Left kidney (tissue), 2 donors: ENCODE measurements around the gene DHX58. TPM values are rescaled to one million over a fixed set of nuclear protein-coding genes. Genes with fewer than 3 reads are reported as not detected.

ENCODE experiments used
- DNase-seq: peaks from one replicate; pipeline ENCODE4 v3.0.0-alpha.2; 2013
- polyA plus RNA-seq: library from polyadenylated mRNA; unstranded; fragments of 120-200 nt; gene quantifications from one replicate; pipeline ENCODE4 v1.2.1, GENCODE V29; 2013; ENCODE audit not compliant: insufficient read length

Gene DHX58
- polyA plus RNA-seq, 1 donor: 6.8 TPM

DNA sequence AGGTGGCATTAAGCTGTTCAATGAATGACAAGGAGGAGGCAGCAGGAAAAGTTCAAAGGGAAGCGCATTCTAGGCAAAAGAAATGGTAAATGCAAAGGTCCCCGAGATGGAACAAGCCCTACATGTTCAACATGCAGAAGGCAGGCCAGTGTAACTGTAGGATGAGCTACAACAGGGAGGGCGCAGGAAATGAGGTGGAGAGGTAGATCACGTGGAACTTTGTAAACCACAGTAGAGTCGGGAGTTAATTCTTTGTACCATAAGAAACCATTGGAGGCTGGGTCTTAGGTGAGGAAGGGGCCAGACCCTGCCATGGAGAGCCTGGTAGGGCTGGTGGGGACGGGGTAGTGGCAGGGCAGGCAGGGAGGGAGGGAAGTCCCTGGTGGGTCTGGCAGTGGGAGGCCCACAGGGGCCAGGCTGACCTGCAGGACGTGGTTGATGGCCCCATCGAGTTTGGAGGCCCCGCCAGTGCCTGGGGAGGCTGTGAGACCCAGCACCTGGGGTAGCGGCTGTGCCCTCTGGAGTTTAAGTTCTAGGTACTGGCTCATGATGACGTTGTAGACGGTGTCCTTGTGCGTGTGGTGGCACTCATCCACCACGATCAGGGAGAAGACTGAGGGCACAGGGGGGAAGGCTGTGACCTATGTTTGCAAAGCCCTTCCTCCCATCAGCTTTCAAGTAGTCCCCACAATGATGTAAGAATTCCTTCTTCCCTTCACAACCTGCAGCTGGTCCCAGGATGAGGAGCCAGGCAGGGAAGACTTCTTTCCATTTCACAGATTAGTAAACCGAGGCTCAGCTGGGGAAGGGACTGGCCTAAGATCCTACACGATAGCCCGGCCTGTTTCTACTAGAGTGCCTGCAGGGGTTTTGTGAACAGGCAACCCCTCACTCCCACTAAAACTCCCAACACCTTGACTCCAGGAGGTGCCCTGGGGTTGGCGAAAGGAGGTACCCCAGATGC, 1.9 kb downstream of the DHX58 start:
- DNase-seq: no peak

GRCh38 chr17:42109086-42109485, 3.4 kb downstream of the DHX58 start:
- no peak for DNase-seq

DNA sequence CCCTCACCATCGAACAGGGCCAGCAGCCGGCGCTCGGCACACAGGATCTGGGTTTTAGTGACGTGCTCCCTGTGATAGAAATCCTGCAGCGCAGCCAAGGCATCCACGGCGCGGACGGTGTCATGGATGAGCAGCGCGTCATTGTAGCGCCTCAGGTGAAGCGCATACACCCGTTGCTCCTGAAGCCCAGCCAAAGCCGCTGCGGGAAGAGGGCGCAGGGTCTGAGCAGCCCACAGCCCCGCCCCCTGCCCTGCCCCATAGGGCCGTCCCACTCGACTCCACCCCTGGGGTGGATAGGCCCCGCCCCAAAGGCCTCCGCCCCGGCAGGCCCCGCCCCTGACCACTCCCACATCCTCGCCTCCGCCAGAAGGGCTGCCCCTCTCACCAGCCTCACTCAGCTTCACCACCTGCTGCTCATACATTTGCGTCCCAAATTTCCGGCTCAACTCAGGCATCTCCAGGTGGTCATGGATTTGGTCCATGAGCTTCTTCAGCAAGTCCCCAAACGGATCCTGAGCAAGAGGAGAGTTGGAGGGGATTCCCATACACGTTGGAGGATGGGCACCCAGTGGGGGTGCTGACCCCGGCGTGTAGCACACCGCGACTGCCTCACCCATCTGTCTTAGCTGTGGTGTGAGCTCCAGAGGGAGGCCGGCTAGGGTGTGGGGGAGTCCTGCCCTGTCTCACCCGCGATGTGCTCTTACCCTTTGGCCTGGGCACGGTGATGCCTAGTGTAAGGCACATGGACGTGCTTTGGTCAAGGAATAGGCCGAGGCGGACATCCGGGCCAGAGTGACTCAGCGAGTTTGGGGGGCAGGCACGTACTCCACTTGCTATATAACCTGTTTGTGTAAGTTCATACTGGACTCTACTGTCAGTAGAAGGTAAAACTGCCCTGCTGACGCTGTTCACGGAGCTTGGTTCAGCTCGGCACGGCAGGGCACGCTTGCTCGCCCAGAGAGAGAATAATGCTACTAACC, 4.6 kb downstream of the DHX58 start:
- DNase-seq: peak; percentile 73

DNA sequence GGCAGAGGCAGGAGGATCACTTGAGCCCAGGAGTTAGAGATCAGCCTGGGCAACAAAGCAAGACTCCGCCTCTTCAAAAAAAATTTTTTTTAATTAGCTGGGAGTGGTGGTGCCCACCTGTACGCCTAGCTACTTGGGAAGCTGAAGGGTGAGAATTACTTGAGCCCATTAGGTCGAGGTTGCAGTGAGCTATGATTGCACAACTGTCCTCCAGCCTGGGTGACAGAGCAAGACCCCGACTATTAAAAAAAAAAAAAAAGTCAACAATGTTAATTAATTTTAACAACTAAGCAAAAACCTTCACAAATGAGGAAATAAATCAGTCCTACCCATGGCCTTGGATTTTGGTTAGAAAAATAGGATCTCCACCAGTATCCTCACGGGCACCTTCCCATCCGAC, 5.4 kb downstream of the DHX58 start:
- DNase-seq: no peak

DNA sequence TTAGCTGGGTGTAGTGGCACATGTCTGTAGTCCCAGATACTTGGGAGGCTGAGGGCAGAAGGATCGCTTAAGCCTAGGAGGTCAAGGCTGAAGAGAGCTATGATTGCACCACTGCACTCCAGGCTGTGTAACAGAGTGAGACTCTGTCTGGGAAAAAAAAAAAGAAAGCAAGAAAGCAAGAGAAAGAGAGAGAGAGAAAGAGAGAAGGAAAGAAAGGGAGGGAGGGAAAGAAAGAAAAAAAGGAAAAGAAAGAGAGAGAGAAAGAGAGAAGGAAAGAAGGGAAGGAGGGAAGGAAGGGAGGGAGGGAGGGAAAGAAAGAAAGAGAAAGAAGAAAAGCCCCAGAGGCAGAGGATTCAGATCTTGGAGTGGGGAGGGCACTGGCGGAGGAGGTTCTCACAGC, 6.5 kb downstream of the DHX58 start:
- no peak for DNase-seq

DNA sequence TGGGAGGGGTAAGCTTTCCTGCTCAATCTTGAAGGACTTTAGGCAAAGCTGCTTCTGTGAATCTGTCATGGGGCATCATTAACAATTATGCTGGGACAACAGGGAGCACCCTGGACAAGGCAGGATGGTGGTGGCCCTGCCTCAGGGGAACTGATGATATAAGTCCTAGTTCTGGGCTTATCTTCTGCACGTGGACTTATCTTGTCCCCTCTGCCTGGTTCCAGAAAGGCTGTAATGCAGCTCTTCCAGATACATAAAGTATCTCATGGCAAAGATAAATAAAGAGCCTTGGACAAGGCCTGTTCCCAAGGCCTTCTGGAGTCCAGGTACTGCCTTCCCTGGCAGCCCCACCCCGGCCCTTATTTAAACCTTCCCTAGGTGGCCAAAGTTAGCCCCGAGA, 8.2 kb downstream of the DHX58 start:
- DNase-seq: no peak

DNA sequence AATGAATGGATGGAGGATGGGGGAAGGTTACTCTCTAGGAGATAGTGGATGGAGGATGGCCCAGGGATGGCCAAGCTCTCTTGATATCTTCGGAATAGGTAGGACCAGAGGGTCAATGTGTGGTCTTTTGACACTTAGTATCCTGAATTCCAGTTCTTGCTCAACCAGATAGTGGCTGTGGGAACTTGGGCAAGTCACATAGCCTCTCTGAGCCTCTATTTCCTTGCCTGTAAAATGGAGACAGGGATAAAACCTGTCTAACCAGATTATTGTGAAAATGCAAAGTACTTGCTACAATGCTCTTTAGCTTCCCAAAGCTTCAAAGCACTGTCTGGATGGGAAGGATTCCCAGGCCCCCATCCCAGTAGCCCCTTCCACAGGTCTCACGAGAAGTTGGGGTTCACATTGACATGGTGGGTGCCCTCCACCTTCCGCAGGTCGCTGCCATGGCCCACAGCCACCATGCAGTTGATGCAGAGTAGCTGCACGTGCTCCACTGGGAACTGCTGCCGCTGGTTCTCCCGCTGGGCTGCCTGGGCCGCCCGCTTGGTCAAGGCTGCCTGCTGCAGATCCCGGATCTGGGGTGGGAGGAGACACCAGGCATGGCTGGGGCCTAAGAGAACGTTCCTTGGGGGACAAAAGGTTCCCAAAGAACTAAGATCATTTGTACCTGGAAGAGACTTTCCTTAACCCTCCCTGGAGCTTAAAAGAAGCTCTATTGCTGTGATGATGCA, 9.1 kb downstream of the DHX58 start:
- no peak for DNase-seq

- no peak for DNase-seq
These were observed 10.8 kb downstream of the DHX58 start for GRCh38 chr17:42101513-42102292.

DNA sequence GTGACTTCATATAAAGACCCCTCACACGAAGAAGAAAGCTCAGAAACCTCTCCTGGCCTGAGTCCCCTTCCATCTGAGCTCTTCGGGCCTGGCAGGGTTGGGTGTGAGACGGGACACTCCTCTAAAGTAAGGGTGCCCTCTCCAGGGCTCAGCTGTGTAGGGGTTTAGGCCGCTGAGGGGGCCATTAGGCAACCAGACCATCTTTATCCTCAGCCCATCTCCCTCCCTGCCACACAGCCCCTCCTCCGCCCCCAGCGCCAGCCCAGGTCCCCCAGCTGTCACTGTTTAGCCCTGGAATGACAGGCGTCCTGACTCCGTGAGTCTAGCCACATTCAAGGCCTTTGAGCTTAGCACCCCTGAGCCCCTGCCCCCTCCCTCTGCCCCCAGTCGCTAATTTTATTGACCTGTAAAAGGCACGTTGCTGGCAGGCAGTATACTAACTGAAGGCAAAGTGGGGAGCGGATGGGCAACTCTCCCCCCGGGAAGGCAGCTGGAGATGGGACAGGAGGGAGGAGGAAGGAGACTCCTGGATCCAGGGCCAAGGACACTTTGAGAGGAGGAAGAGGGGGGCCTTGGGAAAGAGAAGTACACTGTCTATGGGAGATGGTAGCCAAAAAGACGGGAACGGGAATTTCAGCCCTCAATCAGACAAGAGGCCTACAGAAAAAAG, 13.6 kb downstream of the DHX58 start:
- no peak for DNase-seq

GRCh38 chr17:42097691-42098631, 14.6 kb downstream of the DHX58 start, which contains the start of gene ZNF385C:
ZNF385C (minus strand) TSS chr17:42098473; CDS start chr17:42063056, 35,417 bp downstream.
- DNase-seq: no peak

DNA sequence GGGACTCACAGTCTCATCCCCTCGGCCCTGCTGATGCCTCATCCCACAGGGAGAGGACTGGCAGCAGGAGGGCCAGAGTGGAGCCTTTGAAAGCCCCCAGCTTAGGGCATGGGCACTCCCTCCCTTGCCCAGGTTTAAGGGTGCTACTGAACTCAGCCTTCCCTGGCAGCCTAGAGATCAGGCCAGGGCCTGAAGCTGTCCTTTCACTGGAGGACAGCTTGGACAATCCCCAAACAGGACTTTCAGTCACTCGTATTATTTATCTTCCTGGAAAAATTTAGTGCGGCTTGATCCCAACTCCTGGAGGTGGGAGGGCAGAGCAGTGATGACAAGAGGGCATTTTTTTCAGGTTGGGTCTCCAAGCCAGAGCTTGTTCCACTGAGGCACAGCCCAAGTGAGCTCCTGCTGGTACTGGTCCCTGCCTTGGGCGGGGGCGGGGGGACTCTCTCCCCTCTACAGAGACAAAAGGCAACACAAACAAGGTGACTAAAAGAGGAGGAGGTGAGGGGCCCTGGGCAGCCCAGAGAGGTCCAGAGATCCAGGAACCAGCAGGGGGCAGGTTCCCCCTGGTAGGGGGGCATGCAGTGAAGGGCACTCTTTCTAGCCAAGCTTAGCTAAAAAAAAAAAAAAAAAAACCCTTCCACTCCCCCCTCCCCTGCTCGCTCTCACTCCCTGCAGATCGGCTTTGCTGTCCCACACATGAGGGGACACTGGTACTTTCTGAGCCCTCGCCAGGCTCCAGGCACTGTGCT, 16.0 kb downstream of the DHX58 start:
- DNase-seq: no peak

DNA sequence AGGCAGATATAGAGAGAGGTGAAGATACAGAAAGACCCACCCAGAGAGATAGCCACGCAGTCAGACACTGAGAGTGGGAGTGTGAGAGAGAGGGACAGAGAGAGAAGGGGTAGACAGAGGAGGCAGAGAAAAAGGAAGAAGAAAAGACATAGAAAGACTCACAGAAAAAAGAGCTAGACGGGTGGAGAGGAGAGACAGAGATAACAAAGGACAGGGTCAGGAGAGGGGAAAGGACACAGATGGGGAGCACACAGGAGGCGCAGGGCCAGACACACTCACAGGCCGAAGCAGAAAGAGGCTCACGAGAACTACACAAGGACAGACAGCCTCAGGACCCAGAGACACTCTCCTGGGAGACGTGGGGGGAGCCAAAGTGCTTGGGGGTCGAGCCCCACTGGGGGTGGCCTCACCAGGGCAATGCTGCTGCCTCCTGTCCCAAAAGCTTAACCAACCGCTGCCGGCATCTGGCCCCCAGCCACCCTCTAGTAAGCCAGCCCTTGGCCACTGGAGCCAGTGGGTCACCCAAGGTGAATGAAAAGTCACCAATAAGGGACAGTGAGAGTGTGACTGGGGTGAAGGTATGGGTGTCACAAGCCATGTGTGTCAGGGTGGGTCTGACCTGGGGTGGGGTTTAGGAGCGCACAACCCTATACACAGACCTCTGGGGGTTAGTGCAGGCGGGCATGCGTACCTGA, 18.0 kb downstream of the DHX58 start:
- no peak for DNase-seq

DNA sequence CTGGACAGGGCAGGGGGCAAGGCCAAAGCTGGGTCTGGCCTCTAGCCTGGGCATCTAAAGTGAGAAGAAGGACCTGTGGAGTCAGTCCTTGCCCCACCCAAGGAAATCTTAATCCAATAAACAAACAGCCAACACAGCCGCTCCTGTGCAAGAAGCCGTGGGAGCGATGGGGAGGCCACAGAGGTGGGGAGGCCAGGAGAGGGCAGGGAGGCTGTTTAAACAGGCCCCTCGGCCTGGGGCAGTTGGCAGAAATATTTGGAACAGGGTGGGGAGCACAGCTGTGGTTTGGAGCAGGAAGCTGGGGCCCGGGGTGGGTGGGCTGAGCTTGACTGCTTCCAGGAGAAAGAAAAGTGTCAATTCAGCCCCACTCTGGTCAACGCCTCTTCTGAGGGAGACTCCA, 19.6 kb downstream of the DHX58 start:
- DNase-seq: no peak

DNA sequence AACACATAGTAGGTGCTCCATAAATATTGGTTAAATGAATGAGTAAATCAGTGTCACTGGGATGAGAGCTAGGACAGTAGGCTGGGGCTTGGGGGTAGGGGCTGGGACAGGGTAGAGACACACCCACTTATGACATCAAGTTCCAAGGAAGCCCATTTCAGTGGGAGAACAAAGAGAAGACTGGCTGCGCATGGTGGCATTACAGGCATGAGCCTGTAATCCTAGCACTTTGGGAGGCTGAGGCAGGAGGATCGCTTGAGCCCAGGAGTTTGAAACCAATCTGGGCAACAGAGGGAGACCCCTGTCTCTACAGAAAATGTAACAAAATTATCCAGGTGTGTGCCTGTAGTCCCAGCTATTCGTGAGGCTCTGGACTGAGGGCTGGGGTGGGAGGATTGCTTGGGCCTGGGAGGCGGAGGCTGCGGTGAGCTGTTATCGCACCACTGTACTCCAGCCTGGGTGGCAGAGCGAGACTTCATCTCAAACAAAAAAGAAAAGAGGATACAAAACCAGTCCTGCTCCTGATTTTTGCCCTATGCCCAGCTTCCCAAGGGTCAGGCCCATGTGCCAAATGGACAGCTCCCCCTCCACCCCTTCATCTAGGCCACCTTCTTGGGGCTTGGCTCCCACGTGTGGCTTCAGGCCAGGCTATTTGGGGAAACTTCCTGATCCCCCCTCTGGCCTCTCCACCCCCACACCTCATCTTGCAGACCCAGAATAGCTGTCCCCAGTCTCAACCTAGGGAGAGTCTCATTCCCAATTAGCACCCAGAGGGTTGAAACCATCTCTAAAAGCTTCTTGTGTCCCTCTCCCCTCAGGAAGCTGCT, 21.3 kb downstream of the DHX58 start:
- DNase-seq: no peak

DNA sequence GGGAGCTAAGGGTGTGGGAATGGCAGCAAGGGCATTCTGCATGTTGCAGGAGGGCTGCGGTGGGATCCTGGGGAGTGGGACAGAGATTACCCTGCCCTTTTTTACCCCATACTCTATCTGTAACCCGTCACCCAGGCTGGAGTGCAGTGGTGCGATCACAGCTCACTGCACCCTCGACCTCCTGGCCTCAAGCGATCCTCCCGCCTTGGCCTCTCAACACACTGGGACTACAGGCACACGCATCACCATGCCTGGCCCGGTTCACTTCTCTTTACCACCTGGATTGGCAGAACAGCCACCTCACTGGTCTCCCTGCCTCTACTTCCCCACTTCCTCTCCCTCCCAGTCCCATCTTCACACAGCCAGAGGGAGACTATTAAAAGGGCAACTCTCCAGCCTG, 23.8 kb downstream of the DHX58 start:
- no peak for DNase-seq

DNA sequence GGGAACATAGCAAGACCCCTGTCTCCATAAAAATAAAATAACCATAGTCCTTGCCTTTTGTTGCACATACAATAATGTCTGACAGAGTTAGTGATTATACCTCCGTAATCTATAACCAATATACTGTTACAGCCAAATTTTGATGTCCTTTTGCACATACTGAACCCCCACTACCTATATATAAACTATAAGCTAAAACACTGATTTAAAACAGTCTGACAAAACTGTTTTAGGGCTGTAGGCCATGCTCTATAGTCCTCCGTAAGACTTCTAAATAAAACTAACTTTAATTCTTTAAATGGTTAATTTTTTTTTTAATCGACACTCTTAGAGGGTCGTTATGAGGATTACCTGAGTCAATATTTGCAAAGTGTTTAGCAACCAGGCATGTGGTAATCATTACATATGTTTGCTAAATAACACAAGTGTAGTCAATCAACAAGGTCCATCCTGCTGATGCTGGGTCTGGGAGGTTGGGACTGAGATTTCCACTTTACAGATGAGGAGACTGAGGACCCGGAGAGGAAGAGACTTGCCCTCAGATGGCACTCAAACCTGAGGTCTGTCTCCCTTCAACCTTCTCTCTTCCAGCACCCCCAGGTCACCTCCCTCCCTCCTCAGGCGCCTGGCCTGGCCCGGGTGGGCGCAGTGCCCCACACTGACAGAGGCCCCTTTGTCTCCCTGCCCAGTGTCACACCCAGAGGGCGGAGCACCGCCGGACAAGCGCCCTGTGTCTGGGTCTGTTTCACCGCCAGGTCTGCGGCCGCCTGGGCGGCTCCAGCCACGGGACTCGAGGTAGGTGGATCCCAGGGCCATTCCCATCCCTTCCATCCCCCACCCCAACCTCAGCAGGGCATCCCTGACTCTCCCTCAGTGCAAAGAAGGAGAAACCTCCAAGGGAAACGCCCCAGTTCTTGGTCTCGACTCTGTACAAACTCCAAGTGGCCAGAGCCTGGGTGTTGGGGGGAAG, 24.5 kb downstream of the DHX58 start:
- DNase-seq: no peak
